Smooth muscle cell (in vitro differentiated cells): Measurements from ENCODE around the gene MATN4. TPM values are rescaled to one million over a fixed set of nuclear protein-coding genes. Genes with fewer than 3 reads are reported as not detected.

ENCODE experiments used
- DNase-seq: peaks from one replicate; lab custom pipeline; 2025; ENCODE audit not compliant: unreplicated experiment; lab: John Stamatoyannopoulos, UW
- H2AFZ ChIP-seq: fragments of 200-600 bp; sonication (generic); 2 replicates; pipeline ENCODE4 v1.6.0; 2016; ENCODE audit warnings: antibody characterized with exemption, low read depth, mild to moderate bottlenecking
- H3F3A ChIP-seq: fragments of 200-600 bp; sonication (generic); 2 replicates; pipeline ENCODE4 v1.6.0; 2017; ENCODE audit warnings: antibody characterized with exemption, low read depth
- H3K27ac ChIP-seq: fragments of 200-600 bp; sonication (generic); 2 replicates; pipeline ENCODE4 v1.5.1; 2016; ENCODE audit warnings: low read depth, mild to moderate bottlenecking
- H3K27me3 ChIP-seq: fragments of 200-600 bp; sonication (generic); 2 replicates; pipeline ENCODE4 v1.6.1; 2016; ENCODE audit warnings: low read depth, mild to moderate bottlenecking
- H3K36me3 ChIP-seq: fragments of 200-600 bp; sonication (generic); 2 replicates; pipeline ENCODE4 v1.5.1; 2016; ENCODE audit warnings: low read depth
- H3K4me1 ChIP-seq: fragments of 200-600 bp; sonication (generic); 2 replicates; pipeline ENCODE4 v1.5.1; 2016; ENCODE audit warnings: low read depth
- H3K4me2 ChIP-seq: fragments of 200-600 bp; sonication (generic); 2 replicates; pipeline ENCODE4 v1.6.0; 2016; ENCODE audit warnings: mild to moderate bottlenecking
- H3K4me3 ChIP-seq: fragments of 200-600 bp; sonication (generic); 2 replicates; pipeline ENCODE4 v1.5.1; 2016; ENCODE audit warnings: mild to moderate bottlenecking
- H3K79me2 ChIP-seq: fragments of 200-600 bp; sonication (generic); 2 replicates; pipeline ENCODE4 v1.6.0; 2016; ENCODE audit warnings: low read depth, mild to moderate bottlenecking
- H3K9ac ChIP-seq: fragments of 200-600 bp; sonication (generic); 2 replicates; pipeline ENCODE4 v1.6.0; 2016; ENCODE audit warnings: low read depth
- H3K9me3 ChIP-seq: fragments of 200-600 bp; sonication (generic); replicated peaks from 2 replicates; pipeline ENCODE4 v1.5.1; 2016; ENCODE audit warnings: low read depth
- H4K20me1 ChIP-seq: fragments of 200-600 bp; sonication (generic); 2 replicates; pipeline ENCODE4 v1.6.0; 2016; ENCODE audit warnings: low read depth
- WGBS: methylation state at CpG from one replicate; pipeline ENCODE4 v1.1.7; 2016; ENCODE audit warnings: low lambda C conversion rate; 5-methylcytosine and 5-hydroxymethylcytosine counted together
- polyA plus RNA-seq: library from polyadenylated mRNA; unstranded; fragments of >200 nt; fragmentation: Nextera tagmentation; extraction: Ambion mirVana; gene quantifications from 2 replicates; pipeline ENCODE4 v1.2.1, GENCODE V29; 2016
- total RNA-seq: library from RNA; depleted of rRNA; stranded (reverse); fragments of >200 nt; gene quantifications from 2 replicates; pipeline ENCODE4 v1.2.3, GENCODE V29; 2014
- TF ChIP-seq, protein P1 (sequence below): fragments of 200-600 bp; sonication (generic); IDR thresholded peaks from 2 replicates; pipeline ENCODE4 v1.5.1; 2017; ENCODE audit warnings: borderline replicate concordance, mild to moderate bottlenecking, antibody characterized with exemption; ENCODE audit not compliant: insufficient read depth, poor library complexity, severe bottlenecking

MATN4 gene
- total and polyA plus RNA-seq, 2 experiments from 2014 or later: not detected

DNA sequence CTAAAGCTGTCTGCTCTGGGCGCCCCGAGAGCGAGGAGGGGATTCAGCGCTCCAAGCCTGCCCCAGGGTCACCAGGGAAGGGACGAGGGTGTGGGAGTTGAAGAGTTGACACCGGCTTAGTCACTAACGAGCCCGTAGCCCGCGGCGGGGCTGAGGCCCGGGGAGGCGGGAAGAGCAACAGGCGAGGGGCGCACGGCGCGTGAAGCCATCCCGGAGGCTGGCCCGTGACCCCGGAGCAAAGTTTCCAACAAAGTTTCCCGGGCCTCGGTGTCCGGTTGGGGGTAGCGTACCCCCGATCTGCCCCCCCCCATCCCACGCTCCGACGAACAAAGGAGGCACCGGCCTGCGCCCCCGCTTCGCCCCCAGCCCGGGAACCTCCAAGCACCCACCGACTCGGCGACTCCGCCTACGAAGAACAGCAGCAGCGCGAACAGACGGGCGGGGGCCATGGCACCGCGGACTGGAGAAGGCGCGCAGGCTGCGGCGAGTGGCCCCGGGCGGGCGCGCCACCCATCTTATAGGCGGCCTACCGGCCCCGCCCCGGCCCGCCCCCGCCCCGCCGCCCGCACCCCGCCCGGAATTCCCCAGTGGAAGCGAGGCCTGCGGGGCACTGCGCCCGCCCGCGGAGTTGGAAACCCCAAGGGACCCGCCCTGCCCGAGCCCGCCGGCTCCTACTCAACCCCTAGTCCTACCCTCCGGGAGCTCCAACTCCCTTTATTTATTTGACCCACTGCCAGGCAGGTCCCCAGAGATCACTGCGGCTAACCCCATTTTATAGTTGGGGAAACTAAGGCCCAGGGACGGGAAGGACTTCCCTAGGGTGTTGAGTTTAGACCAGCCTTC, 40.1 kb upstream of the MATN4 start, which contains the start of gene SDC4:
SDC4 (minus strand) TSS at position 489 of the 843 bp plus-strand sequence; CDS start at position 449, 40 bp downstream.
- Histone ChIP-seq H4K20me1 (peaks cover 19% of the 10 kb centered on the region), H3K4me3 (peak within 1 kb of the TSS; percentile 80), H3K4me2 (peak within 1 kb of the TSS; percentile 97), H3K4me1 (peaks cover 35% of the 10 kb centered on the region), H2AFZ (no peak within 1 kb of the TSS), H3K79me2 (peaks cover 38% of the 10 kb centered on the region), H3F3A (peaks cover 30% of the 10 kb centered on the region), H3K27ac (peak within 1 kb of the TSS; percentile 96), H3K27me3 (no peaks in the 10 kb centered on the region), H3K9me3 (no peaks in the 10 kb centered on the region), H3K36me3 (no peaks in the 10 kb centered on the region), H3K9ac (peak within 1 kb of the TSS; percentile 88)
- TF ChIP-seq, protein P1, sequence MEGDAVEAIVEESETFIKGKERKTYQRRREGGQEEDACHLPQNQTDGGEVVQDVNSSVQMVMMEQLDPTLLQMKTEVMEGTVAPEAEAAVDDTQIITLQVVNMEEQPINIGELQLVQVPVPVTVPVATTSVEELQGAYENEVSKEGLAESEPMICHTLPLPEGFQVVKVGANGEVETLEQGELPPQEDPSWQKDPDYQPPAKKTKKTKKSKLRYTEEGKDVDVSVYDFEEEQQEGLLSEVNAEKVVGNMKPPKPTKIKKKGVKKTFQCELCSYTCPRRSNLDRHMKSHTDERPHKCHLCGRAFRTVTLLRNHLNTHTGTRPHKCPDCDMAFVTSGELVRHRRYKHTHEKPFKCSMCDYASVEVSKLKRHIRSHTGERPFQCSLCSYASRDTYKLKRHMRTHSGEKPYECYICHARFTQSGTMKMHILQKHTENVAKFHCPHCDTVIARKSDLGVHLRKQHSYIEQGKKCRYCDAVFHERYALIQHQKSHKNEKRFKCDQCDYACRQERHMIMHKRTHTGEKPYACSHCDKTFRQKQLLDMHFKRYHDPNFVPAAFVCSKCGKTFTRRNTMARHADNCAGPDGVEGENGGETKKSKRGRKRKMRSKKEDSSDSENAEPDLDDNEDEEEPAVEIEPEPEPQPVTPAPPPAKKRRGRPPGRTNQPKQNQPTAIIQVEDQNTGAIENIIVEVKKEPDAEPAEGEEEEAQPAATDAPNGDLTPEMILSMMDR: no peak
- peak; percentile 53 for DNase-seq
- 2% methylated on average over 28 of the region's 77 CpGs for WGBS

DNA sequence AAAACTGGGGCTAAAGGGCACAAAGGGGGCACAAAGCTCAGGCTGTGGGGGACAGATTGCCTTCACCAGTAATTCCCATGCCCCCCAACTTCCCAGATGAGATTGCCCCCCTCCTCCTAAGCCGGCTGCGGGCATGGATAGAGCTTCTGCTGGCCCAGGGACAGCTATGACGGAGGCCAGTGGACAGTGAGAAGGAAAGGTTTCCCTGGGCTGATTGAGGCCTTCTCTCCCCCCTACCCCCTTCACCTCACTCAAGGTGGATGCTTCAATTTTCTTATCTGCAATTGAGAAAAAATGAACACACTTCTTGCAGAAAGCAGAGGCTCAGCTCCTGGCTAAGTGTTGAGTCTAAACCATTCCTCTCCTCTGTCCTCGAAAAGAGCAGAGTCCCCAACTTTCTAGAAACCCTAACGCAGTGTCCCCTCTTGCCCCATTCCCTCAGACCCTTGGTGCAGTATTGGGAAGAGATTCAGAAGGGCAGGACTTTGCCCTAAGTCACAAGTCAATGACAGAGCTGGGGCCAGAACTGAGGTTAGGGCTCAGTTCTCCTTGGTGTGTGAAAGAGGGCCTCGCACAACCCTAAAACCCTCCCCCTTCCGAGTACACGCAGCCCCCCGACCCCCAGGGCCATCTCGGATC, 39.3 kb upstream of the MATN4 start:
- DNase-seq: no peak
- no peaks in the 10 kb centered on the region for H3K36me3 ChIP-seq
- peaks cover 35% of the 10 kb centered on the region for H3F3A ChIP-seq
- H3K79me2 ChIP-seq: peaks cover 45% of the 10 kb centered on the region
- peak overlapping the region; percentile 80 for H3K4me3 ChIP-seq
- H3K4me2 ChIP-seq: peak overlapping the region; percentile 97
- H3K4me1 ChIP-seq: peaks cover 43% of the 10 kb centered on the region
- no peaks in the 10 kb centered on the region for H3K27me3 ChIP-seq
- peak overlapping the region; percentile 88 for H3K9ac ChIP-seq
- H2AFZ ChIP-seq: no peak overlapping the region
- H3K27ac ChIP-seq: peak overlapping the region; percentile 96
- 6% methylated on average over 8 of the region's 10 CpGs for WGBS
- peaks cover 19% of the 10 kb centered on the region for H4K20me1 ChIP-seq
- no peaks in the 10 kb centered on the region for H3K9me3 ChIP-seq
- TF ChIP-seq, protein P1: no peak

DNA sequence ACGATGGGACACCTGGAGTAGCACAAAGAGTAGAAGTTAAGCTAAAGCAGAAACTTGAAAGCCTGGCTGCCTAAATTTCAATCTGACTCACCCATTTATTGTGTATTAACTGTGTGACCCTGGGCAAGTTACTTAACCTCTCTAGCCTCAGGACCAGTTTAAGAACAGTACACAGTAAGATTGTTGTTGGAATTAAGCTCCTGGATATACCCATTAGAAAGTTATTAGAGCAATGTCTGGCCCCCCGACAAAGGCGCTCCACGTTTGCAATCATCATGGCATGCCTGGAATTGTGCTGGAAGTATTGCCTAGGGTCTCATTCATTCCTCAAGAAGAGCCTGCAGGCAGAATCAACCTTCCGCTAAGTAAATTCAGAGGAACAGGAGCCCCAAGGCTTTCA, 38.8 kb upstream of the MATN4 start:
- H2AFZ ChIP-seq: no peak overlapping the region
- peaks cover 37% of the 10 kb centered on the region for H3F3A ChIP-seq
- peak overlapping the region; percentile 96 for H3K27ac ChIP-seq
- H3K27me3 ChIP-seq: no peaks in the 10 kb centered on the region
- no peaks in the 10 kb centered on the region for H3K9me3 ChIP-seq
- H3K4me2 ChIP-seq: peak overlapping the region; percentile 97
- peaks cover 45% of the 10 kb centered on the region for H3K79me2 ChIP-seq
- peak overlapping the region; percentile 88 for H3K9ac ChIP-seq
- H3K4me1 ChIP-seq: peaks cover 48% of the 10 kb centered on the region
- peaks cover 20% of the 10 kb centered on the region for H4K20me1 ChIP-seq
- TF ChIP-seq, protein P1: no peak
- DNase-seq: no peak
- peak overlapping the region; percentile 80 for H3K4me3 ChIP-seq
- 19% methylated on average over 5 of the region's 5 CpGs for WGBS
- no peaks in the 10 kb centered on the region for H3K36me3 ChIP-seq
